ENCODE measurements around the gene CHST1. TPM values are rescaled to one million over a fixed set of nuclear protein-coding genes. Genes with fewer than 3 reads are reported as not detected.

The CHST1 gene
- total RNA-seq, 1 donor: 0.43 TPM

DNA sequence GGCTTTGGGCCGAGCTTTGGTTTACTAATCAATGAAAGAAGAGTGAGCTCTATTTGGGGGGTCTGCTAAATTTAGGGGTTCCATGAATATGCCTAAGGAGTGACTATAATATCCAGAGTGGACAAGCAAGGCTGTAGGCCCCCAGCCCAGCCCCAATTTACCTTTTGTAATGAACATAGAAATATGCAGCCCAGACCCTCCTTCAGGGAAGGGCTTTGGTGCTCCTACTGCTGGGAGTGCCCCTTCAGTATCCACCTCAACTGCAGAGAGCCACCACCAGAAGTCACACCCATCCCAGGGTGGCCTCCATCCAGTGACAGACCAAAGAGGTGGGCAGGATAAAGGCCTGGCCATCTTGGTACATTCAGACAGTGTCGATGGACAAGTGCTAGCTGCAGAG is 43.1 kb downstream of the CHST1 start:
- no peak for TF ChIP-seq CTCF (IDR thresholded peaks at IDR 0.05; ENCODE audit: insufficient read depth, low read depth, low read length)
- DNase-seq (ENCODE audit: low read depth): no peak
- no peak overlapping the region for H3K4me3 ChIP-seq (ENCODE audit: low read depth, low read length)

DNA sequence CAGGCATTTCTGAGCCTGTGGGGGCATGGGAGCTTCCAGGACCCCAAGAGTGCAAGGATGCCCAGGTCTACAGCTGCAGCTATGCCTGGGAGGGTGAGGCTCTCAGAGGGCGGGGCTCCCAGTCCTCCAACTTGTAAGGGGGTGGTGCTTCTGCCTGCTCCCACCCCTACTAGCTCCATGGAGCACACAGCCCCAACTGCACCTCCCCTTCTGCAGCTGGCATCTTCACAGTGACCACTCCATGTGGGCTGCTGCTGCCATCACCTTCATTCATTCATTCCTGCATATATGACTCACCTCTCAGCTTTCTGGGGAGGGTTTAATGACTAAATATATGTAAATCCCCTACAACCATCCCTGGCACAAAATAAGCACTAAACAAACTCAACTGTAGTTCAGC is 43.8 kb downstream of the CHST1 start:
- H3K4me3 ChIP-seq (ENCODE audit: low read depth, low read length): no peak overlapping the region
- DNase-seq (ENCODE audit: low read depth): no peak
- TF ChIP-seq CTCF (IDR thresholded peaks at IDR 0.05; ENCODE audit: insufficient read depth, low read depth, low read length): no peak

- TF ChIP-seq CTCF (IDR thresholded peaks at IDR 0.05; ENCODE audit: insufficient read depth, low read depth, low read length): no peak
- no peak for DNase-seq (ENCODE audit: low read depth)
- no peak overlapping the region for H3K4me3 ChIP-seq (ENCODE audit: low read depth, low read length)
These were observed 45.2 kb downstream of the CHST1 start for GRCh38 chr11:45620243-45620642.

- DNase-seq (ENCODE audit: low read depth): no peak
- no peak for TF ChIP-seq CTCF (IDR thresholded peaks at IDR 0.05; ENCODE audit: insufficient read depth, low read depth, low read length)
- H3K4me3 ChIP-seq (ENCODE audit: low read depth, low read length): no peak overlapping the region
These were observed 46.5 kb downstream of the CHST1 start for GRCh38 chr11:45618897-45619296.

DNA sequence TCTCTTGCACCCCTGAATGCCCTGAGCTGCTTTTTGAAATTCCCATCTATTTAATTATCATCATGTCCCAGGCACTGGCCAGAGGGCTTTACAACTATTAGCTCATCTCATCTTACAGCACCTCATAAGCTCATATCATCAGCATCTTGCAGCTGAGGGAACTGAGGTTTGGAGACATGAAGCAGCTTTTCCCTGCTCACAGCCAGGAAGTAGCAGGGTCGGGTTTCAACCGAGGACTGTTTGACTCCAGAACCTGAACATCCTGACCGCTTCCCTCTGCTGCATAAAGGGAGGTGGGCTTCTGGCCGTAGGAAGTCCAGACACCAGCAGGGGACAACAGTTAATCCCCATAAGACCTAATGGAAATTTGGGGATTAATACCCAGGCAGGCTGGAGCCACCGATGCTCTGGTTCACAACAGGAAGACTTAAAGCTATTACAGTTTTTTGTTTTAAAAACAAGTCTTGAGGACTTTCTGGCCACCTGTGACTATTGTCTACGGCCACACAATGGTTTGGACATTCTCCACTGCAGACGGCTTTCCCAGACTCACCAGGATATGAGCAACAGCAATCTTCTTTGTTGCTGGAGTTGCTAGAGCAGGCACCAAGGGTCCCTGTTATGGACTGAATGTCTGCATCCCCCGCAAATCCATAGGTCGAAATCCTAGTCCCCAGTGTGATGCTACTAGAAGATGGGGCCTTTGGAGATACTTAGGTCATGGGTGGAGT is 47.4 kb downstream of the CHST1 start:
- no peak for DNase-seq (ENCODE audit: low read depth)
- no peak for TF ChIP-seq CTCF (IDR thresholded peaks at IDR 0.05; ENCODE audit: insufficient read depth, low read depth, low read length)
- H3K4me3 ChIP-seq (ENCODE audit: low read depth, low read length): no peak overlapping the region

DNA sequence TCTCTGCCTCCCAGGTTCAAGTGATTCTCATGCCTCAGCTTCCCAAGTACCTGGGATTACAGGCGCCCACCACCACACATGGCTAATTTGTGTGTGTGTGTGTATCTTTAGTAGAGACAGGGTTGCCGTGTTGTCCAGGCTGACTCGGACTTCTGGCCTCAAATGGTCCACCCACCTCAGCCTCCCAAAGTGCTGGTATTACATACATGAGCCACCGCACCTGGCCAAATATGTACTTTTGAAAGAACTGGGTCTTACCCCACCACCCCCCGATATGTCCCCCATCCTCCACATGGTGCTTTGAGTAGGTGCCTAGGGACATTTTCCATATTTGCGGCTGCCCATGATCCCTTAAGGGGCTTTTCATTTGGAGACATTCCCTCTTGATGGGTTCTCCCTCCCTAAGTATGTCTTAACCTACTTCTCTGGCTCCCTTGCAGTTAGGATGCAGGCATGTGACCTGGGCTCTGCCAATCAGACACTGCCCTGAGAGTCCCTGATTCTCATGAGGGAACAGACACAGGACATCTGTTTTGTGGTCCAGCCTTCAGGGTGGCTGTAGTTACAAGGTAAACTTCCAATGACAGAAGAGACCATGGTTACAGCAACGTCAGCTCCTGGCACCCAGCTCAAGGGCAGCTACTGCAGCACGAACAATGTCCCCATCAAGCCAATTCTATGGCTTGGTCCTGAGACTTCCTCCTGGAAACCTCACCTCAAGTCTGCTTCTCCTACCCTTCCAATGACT is 48.4 kb downstream of the CHST1 start:
- no peak for DNase-seq (ENCODE audit: low read depth)
- no peak for TF ChIP-seq CTCF (IDR thresholded peaks at IDR 0.05; ENCODE audit: insufficient read depth, low read depth, low read length)
- H3K4me3 ChIP-seq (ENCODE audit: low read depth, low read length): no peak overlapping the region
